Astrocyte of the spinal cord (primary cell): ENCODE results near the gene GPR146.

Experiments
- DNase-seq: peaks from one replicate; pipeline ENCODE4 v3.0.0; 2011; ENCODE audit warnings: low read depth, low spot score
- H3K4me3 ChIP-seq: 2 replicates; pipeline ENCODE4 v1.5.1; 2011; ENCODE audit warnings: low read depth, mild to moderate bottlenecking, low read length, moderate library complexity
- CTCF ChIP-seq: IDR thresholded peaks from 2 replicates; pipeline ENCODE4 v1.5.1; 2012; ENCODE audit warnings: low read depth, mild to moderate bottlenecking, low read length, inconsistent platforms
- in situ Hi-C: cut with HindIII; loops from 2 replicates; pipeline ENCODE4 v1.10.0; 2017; ENCODE audit warnings: low sequenced_read_pairs

Gene GPR146

DNA sequence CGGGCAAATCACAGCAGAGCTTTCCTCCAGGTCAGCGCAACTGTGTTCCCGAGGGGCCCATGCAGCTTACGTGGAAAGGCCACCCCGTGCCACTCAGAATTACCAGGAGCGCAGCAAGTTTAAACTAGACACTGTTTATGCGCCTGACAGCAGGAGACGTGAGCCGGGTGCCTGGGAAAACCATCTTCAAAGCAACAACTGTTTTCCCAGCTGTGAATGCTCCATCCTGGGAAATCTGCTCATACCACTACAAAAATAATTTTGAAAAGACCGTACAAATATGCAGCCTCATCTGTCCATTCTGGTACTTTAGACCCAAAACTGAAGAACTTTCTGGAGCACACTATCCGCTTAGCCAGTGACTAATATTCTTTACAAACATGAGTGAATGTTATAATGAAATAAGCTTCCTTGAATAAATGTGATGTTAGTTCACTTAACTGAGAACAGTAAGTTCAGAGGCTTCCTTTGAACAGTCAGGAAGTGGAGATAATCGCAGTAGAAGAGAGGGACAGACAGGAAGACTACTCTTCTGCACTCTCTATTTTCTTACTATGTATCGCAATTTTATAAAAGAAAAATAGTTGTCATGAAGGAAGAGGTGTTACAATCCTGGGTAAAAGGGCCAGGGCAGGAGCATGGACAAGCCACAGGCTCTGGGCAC, 60.3 kb downstream of the GPR146 start:
- no peak overlapping the region for H3K4me3 ChIP-seq
- no peak for TF ChIP-seq CTCF
- peak; percentile 61 for DNase-seq
- in situ Hi-C loops: no loop called here

DNA sequence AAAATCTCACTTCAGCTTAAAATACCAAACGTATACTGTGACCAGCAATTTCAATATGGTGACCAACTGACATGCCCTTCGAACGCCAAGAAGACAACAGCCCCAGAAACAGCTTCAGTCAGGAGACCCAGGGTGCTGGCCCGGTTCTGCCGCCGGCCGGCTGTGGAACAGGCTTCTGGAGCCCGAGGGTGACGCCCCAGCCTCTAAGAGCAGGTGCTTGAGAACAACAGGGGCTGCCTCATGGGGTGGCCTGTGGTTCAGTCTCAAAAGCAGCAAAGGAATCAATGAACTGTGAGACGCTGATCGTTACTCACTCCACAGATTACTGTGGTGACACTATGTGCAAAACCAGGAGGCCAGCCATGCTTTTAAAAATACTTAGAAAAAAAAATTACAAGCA, 60.8 kb downstream of the GPR146 start:
- DNase-seq: no peak
- no peak overlapping the region for H3K4me3 ChIP-seq
- TF ChIP-seq CTCF: no peak
- in situ Hi-C loops: no loop called here

DNA sequence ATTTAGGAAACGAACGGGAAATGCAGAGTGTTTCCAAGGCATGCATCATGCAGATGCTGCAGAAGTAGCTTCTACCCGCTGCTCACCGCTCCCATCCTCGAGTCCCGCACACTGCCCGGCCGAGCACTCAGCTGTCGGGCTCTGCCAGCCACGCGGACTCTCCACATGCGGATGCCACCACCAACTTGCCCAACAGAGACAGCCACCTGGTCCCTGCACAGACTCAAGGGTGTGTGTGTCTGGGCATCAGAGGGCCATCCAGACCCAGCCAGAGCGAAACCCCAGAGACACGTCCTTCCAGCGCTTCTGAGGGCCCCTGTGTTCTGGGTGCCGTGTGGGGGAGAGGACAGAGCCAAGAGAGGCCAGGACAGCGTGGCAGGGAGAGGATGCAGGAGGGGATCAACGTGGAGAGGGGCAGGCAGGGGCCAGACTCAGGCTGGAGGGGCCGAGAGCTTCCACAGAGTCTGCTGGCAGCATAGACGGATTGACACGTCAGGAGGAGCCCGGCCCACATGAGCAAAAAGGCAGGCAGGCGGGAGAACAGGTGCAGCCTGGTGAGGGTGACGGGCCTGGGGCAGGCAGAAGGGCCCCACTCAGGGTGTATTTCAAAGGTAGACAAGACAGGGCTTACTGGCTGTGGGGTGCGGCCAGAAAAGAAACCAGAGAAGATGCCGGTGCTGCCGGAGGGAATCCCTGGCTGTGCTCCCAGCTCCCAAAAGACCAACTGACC, 61.9 kb downstream of the GPR146 start:
- no peak for TF ChIP-seq CTCF
- no peak overlapping the region for H3K4me3 ChIP-seq
- DNase-seq: no peak
- in situ Hi-C loops: no loop called here

- no peak for DNase-seq
- TF ChIP-seq CTCF: no peak
- H3K4me3 ChIP-seq: no peak overlapping the region
- in situ Hi-C loops: no loop called here
Observed at GRCh38 chr7:1106793-1107421, 62.6 kb downstream of the GPR146 start.

DNA sequence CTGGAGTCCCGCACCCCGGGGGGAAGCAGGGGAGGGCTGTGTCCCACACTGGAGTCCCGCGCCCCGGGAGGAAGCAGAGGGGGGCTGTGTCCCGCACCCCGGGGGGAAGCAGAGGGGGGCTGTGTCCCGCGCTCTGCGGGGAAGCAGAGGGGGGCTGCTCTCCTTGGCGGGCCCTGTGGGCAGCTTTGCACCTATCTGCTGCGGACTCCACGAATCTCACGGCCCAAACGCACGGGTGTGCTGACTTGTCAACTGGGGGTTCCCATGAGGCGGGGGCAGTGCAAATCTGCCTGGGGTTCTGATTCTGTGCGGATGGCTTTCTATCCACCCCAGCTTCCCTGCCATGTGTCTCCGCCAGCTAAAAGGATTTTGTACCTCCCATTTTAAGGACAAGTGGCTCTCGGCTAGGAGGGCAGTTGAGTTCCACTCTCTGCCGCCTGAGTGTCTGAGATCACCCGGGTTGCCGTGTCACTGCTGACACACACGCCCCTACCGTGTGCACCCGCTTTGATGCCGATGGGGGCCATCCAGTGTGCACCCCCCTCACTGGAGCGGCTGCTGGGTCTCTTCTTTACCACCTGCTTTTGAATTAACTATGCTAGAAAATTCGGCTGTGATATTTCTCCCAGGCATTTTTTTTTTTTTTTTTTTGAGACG, 64.0 kb downstream of the GPR146 start:
- in situ Hi-C loops: no loop called here
- no peak for DNase-seq
- no peak overlapping the region for H3K4me3 ChIP-seq

More for the DNA sequence above, 64.0 kb downstream of the GPR146 start:
- no peak for TF ChIP-seq CTCF
